Mucosa of stomach (tissue), 1 donor: ENCODE data around the gene RAI1.
A peak's percentile ranks its signal among the peaks of the same experiment; 100 is the strongest.

Experiments used
- H3K27me3 ChIP-seq: one replicate; pipeline ENCODE4 v1.7.0; 2013; ENCODE audit warnings: mild to moderate bottlenecking, low read length; ENCODE audit not compliant: control insufficient read depth, insufficient read depth
- H3K36me3 ChIP-seq: one replicate; pipeline ENCODE4 v1.7.0; 2013; ENCODE audit warnings: low read length; ENCODE audit not compliant: control insufficient read depth, insufficient read depth
- H3K4me1 ChIP-seq: one replicate; pipeline ENCODE4 v1.7.0; 2013; ENCODE audit warnings: mild to moderate bottlenecking, low read length; ENCODE audit not compliant: control insufficient read depth, insufficient read depth
- H3K4me3 ChIP-seq: one replicate; pipeline ENCODE4 v1.7.0; 2013; ENCODE audit warnings: low read length
- H3K9ac ChIP-seq: one replicate; pipeline ENCODE4 v1.7.0; 2013; ENCODE audit warnings: mild to moderate bottlenecking, low read length, moderate library complexity
- H3K9me3 ChIP-seq: one replicate; pipeline ENCODE4 v1.7.0; 2013; ENCODE audit warnings: mild to moderate bottlenecking, low read length, moderate library complexity; ENCODE audit not compliant: control insufficient read depth
- donor health status: Pancreatic carcinoma.

The RAI1 gene

DNA sequence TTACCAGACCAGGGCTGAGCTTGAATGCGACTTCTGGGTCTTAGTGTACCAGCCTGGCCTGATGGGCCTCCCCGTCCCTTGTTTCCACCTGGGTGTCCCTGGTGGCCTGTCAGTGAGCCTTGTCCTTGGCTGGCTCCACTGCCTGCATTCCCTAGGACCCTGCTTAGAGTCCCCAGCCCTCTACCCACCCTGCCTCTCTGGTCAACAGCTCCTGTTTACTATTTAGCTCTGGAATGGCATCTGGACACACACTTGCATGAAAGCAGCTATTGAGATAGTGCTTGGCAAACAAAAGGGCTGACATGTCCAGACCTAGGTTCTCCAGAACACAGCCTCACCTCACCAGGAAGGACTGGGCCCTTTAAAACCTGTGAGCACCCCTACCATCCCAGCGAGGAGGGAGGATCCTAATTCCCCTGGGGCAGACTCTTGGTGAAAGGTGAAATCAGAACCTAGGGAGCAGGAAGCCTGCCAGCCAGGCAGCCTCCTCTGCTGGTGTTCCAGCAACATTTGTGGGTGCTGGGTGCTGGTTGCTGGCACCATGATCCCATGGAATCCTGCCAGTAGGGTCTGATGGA, 38.8 kb downstream of the RAI1 start:
- Histone ChIP-seq H3K4me3 (no peak overlapping the region), H3K27me3 (no peaks in the 10 kb centered on the region), H3K9me3 (no peaks in the 10 kb centered on the region), H3K36me3 (no peaks in the 10 kb centered on the region), H3K9ac (no peak overlapping the region), H3K4me1 (peaks cover 32% of the 10 kb centered on the region)

DNA sequence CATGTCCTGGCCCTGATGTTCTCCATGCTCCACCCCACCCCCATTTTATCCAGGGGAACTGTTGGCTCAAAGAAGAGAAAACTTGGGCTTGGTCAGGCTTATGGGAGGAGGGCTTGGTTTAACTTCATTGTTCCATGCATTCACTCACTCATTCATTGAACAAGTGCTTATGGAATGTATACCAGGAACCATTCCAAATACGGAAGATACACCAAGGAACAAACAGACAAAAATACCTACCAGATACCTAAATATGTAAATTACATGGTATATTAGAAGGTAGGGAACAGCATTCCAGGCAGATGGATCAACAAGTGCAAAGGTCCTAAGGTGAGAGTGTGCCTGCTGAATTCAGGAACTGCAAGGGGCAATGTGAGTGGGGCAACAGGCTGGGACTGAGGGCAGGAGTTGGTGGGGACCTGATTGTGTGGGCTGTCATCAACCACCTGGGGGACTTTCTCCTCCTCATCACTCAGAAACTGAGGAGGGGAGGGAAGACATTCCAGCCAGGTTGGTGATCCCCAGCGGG, 39.9 kb downstream of the RAI1 start:
- Histone ChIP-seq H3K36me3 (no peaks in the 10 kb centered on the region), H3K9me3 (no peaks in the 10 kb centered on the region), H3K9ac (no peak overlapping the region), H3K4me3 (no peak overlapping the region), H3K4me1 (peaks cover 41% of the 10 kb centered on the region), H3K27me3 (no peaks in the 10 kb centered on the region)

DNA sequence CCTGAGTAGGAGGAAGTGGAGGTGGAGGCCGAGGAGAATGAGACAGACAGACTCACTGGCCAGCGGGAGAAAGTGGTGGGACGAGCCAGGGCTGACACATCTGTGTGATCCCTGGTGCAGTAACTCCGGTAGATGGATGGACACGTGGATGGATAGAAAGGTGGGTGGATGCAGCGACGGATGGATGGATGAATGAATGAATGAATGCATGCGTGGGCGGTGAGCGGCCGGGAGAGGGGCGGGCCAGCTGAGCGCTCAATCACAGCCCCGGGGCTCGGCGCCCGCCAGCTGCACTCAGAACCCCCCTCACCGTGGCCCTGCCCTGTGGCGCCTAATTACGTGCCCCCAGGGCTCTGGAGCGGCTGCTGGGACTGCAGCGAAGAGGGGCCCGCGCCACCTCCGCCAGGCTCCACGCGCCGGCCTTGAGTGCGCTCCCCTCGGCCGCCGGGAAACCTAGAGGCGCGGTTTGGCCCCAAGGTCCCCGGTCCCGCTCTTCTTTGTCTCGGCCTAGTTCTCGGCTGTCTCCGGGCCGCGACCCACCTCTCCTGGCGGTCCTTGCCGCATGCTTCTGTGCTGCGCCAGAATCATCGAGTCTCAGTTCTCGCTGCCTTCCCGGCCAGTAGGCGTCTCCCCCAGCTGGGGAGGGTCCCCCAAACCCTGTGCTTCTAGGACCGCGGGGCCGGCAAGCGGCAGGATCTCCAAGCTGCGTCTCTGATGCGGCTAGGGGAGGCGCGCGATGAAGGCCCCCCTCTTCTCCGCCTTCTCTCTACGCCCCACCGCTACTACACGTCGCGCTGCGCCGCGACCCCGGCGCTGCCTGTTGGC, 41.0 kb downstream of the RAI1 start:
- Histone ChIP-seq H3K4me1 (peaks cover 46% of the 10 kb centered on the region), H3K4me3 (no peak overlapping the region), H3K9me3 (no peaks in the 10 kb centered on the region), H3K36me3 (no peaks in the 10 kb centered on the region), H3K27me3 (no peaks in the 10 kb centered on the region), H3K9ac (no peak overlapping the region)

DNA sequence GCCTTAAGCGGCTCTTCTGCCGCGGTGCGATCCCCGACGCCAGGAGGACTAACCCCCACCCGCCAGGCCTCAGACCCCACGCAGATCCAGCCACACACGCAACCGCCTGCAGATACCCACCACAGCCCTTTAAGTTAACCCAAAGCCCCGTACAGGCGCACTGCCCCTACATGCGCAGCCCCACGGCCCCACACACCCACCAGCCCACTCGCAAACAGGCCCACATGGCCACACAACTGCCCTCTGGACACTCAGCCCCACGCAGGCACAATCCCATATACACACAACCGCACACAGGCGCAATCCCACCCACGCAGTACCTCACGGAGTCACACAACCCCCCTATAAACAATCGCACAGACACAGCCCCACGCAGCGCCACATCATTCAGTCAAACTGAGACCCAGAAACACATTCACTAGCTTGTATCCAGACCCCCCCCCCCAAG, 41.7 kb downstream of the RAI1 start:
- Histone ChIP-seq H3K9ac (peak overlapping the region; percentile 66), H3K27me3 (no peaks in the 10 kb centered on the region), H3K9me3 (no peaks in the 10 kb centered on the region), H3K4me1 (peaks cover 52% of the 10 kb centered on the region), H3K4me3 (no peak overlapping the region), H3K36me3 (no peaks in the 10 kb centered on the region)

DNA sequence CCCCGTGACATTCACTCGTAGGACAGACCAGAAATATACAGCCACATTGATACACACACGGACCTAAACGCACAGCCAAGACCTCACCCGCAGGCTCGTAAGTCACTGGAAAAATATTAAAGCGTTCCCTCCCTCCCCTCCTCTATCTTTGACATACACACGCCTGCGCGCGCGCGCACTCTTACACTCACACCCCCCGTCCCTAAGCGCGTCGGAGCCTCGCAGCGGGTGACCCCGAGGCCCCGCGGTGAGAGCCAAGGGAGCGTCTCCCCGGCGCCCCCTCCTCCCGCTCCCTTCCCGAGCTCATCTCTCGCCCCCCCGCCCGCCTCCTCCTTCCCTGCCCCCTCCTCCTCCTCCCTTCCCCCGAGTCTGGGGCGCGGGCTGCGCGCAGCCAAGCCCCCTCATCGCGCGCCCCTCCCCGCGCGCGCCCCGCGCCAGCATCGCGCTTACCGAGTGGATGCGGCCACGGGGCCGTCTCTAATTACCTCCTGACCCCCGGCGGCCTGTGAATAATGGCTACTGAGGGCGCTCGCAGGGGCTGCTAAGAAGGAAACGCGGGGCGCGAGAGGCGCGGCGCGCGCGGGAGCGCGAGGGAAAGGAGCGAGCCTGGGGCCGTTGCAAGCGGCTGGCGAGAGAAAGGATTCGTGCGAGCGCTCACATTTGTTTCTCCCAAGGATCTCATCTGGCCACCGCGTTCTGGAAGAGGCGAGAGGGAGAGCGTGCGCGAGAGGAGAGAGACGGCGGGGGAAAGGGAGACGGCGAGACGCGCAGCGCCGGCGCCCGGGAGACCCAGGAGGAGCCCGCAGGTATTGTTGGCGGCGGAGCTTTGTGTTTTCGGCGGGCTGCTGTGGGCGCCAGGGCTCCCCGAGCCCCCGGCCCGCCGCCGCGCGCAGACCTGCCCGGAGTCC, 42.4 kb downstream of the RAI1 start:
- H3K4me3 ChIP-seq, result no peak overlapping the region
- peak overlapping the region; percentile 66 for H3K9ac ChIP-seq
- H3K9me3 ChIP-seq, result no peaks in the 10 kb centered on the region
- peaks cover 58% of the 10 kb centered on the region for H3K4me1 ChIP-seq
- H3K27me3 ChIP-seq, result no peaks in the 10 kb centered on the region
- no peaks in the 10 kb centered on the region for H3K36me3 ChIP-seq

DNA sequence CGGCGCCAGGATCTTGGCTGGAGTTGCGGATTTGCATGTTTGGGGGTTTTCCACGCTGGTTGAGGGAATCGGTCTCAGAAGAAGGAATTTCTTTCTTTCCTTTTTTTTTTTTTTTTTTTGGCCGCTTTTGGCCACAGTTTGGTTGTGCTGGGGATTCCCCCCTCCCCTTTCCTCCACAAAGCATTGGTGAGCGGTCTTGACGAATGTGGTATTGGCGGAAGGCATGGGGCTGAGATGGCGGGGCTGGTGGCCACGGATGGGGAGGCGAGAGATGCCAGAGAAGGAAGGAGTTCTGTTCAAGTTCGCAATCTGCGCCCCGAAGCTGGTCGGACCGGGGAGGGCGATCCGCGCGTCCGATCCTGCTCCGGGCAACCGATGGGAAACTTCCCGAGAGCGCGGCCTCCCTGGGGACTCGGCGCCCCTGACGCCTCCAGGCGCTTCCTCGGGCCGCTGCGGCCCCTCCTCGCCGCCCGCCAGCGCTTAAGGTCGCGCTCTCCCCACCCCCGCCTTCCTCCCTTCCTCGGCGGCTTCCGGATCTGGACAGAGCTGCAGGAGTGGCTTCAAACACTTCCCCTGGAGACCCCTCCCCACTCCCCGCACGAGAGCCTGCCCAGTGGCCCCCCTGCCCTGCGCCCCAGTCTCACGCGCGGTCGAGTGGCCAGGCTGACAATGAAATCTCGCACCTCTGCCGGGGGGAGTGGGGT, 43.2 kb downstream of the RAI1 start:
- Histone ChIP-seq H3K36me3 (no peaks in the 10 kb centered on the region), H3K4me3 (no peak overlapping the region), H3K27me3 (no peaks in the 10 kb centered on the region), H3K9me3 (no peaks in the 10 kb centered on the region), H3K9ac (peak overlapping the region; percentile 66), H3K4me1 (peaks cover 67% of the 10 kb centered on the region)

DNA sequence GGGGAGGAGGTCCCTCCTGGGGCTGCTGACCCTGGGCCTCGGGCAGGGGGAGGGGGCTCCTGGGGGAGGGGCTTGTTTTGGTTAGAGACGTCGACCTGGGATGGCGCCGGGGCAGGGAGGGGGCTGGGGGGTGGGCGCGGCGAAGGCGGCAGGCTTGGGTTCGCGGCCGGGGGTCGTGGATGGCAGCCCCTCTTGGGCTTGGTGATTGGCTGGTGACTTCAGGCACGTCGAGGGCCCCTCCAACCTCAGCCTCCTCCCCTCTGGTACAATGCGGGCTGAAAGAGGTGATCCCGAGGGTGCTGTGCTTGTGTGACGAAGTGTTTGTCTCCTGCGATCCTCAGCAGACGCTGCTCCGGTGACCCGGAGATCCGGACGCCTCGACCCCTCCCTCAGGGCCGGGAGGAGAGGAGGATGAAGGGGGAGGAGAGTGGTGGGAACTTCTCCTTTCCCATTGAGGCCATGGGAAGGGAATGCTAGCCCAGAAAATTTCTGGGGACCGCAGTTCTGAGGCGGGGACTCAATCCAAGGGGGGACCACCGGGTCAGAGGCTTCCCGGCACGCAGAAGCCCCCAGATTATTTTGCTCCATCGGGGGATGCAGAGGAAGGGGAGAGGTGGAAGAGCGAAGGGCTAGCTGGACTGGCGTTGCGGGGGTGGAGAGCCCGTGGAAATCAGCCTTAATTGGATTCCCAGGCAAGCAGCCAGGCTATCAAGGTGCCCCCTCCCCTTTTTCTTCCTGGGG, 43.9 kb downstream of the RAI1 start:
- Histone ChIP-seq H3K9me3 (no peaks in the 10 kb centered on the region), H3K36me3 (no peaks in the 10 kb centered on the region), H3K4me1 (peaks cover 72% of the 10 kb centered on the region), H3K4me3 (no peak overlapping the region), H3K9ac (peak overlapping the region; percentile 43), H3K27me3 (no peaks in the 10 kb centered on the region)

DNA sequence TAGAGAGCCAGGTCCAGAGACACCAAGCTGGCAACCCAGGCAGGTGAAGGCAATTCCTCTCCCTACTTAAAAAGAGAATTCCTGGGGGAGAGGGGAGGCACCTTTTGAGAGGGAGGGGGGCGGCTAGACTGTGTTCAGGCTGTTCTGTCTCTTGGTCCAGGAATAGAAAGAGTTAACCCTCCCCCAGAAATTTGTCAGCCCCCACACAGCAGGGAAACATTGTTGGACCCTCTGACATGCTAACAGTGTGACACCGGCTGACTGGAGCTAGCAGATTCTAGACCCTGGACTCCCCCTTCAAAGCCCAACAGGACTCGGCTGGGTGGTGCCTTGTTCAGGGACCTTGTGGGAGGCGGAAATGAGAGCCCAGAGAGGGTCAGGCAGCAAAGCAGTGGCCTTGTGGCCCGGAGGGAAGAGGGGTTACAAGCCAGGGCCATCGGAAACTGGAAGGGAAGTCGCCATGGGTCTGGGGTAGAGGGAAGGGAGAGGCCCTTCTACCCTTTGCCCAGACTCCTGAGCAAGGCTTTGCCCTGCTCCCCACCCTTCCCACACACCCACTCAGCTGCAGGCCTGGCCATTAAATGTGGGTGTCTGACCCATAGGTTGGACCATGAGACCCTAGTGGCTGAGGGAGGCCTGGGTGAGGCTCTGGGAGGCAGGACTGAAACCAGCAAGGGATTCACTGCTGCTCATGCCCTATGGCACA, 44.6 kb downstream of the RAI1 start:
- Histone ChIP-seq H3K9ac (peak overlapping the region; percentile 43), H3K4me3 (no peak overlapping the region), H3K4me1 (peaks cover 68% of the 10 kb centered on the region), H3K27me3 (no peaks in the 10 kb centered on the region), H3K36me3 (no peaks in the 10 kb centered on the region), H3K9me3 (no peaks in the 10 kb centered on the region)

DNA sequence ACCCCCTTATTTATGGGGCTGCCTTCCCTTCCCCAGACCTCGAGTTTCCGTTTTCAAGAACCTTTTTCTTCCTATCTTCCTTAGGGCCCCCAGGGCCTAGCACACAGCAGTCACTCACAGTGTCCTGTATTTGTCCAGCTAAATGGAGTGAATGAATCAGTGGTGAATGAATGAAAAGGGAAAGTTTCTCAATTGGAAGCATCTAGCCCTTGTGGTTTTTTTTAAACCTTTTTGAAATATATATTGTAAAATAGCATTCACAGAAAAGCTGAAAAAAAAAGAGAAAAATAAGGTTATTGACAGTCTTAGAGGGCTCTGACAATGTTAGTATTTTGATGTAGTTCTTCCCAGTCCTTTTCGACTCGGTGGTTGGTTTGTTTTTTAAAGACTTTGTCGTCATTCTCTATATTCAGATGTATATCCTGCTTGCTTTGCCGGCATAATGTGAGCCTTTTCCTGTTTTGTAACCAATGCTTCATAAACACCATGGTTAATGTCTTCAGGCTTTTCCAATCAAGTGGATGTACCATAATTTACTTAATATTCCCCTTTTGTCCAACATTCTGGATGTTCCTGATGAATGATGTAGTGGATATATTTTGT, 45.3 kb downstream of the RAI1 start:
- H3K27me3 ChIP-seq, result no peaks in the 10 kb centered on the region
- H3K9ac ChIP-seq, result no peak overlapping the region
- H3K36me3 ChIP-seq, result no peaks in the 10 kb centered on the region
- no peaks in the 10 kb centered on the region for H3K9me3 ChIP-seq
- no peak overlapping the region for H3K4me3 ChIP-seq
- H3K4me1 ChIP-seq, result peaks cover 62% of the 10 kb centered on the region

DNA sequence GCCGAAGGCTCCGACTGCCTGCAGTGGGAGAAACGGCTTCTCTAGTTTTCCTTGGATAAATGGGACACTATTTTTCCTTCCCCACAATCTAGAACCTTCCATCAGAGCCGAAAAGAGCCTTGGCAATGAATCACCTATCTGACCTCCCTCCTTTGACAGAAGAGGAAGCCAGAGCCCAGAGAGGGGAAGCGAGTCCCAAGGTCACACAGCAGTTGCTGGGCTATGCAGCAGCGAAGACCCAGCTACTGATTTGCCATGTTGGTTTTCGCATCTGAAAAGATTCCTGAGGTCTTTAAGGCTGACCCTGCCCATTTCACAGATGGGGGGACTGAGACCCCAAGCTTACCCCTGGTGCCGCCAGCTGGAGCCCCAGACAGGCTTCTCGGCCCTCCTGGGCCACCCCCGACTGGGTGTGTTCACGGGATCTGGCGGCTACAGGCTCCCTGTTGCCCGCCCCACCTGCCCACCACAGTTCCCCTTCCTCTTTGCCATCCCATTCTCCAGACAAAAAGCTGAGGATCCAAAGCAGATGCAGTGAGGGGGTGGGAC, 45.9 kb downstream of the RAI1 start:
- Histone ChIP-seq H3K36me3 (no peaks in the 10 kb centered on the region), H3K4me1 (peaks cover 61% of the 10 kb centered on the region), H3K27me3 (no peaks in the 10 kb centered on the region), H3K9me3 (no peaks in the 10 kb centered on the region), H3K4me3 (no peak overlapping the region), H3K9ac (peak overlapping the region; percentile 5)
